Effector CD8-positive, alpha-beta T cell (primary cell): ENCODE results near the gene C12orf57.

Experiments
- DNase-seq: peaks from one replicate; lab custom pipeline; 2025; lab: John Stamatoyannopoulos, UW

The C12orf57 gene

DNA sequence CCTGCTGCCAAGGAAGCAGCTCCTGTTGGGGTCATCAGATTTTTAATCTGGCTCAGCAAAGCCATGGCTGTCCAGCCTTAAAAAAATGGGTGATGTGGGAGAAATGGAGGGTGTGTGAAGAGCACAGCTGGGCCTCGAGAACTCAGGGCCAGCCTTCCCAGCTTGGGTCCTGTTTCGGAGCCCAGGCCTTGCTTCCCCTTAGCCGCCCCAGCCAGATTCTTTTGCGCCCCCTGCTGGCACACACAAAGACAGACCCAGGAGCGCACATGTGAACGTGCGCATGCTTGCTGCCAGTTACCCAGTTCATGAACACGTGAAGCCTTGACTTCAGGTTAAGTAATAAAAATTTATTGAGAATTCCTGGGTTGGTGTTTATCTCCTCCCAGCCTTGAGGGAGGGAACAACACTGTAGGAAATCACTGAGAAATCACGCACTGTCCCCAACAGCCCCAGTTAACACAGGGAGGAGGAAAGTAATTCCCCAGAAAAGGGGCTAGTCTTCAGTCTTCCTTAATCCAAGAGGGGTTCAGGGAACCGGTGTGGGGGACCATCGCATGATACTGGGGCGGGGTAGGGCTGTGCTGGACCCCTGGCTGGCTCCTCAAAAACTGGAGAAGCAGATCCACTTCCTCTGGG is 21.3 kb downstream of the C12orf57 start:
- DNase-seq = peak; percentile 78

GRCh38 chr12:6965714-6966113 is 21.9 kb downstream of the C12orf57 start:
- no peak for DNase-seq

DNA sequence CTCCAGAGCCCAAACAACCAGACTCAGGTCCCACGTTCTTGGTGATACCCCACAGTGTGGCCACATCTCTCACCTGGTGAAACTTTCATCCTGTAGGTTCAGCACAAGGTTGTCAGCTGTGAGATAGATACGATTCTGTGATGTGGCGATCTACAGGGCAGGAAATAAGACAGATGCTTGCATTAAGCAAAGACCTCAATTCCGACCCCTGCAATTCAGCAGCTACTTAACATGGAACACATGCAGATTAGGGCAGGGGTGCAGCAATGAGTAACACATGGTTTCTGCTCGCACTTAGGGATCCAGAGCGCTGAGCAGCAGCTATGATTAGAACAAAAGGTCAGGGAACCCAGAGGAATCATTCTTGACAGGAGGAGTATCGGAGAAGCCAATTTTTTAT is 22.5 kb downstream of the C12orf57 start:
- no peak for DNase-seq

DNA sequence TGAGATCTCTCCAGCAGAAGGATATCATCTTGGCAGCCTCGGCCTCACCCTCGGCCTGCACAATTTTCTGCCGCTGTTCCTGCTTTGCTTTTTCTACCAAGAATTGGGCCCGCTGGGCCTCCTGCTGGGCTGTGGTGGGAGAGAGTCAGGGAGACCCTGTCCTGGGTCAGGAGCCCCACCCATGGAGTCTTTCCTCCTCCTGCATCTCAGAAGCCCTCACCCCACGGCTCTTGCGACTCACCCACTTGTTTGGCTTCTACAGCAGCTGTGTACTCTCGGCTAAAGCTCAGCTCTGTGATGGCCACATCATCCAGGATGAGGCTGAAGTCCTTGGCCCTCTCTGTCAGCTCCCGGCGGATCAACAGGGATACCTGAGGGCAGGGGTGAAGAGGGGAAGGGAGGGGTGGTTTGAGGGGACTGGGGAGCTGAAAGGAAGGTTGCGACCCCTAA is 23.9 kb downstream of the C12orf57 start:
- no peak for DNase-seq

DNA sequence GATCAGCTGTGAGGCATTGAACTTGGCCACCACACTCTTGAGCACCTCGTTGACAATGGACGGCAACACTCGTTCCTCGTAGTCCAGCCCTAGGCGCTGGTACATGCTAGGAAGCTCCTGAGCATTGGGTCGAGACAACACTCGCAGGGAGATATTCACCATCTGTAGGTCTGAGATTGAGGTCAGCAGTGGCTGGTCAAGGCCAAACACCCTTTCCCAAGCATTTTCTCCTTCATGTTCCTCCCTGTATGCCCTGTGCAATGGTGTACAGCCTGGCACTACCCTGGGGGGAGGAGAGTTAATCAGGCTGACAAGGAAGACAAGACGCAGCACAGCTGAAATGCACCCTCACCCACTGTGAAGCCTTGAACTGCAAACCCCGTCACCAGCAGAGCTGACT is 24.6 kb downstream of the C12orf57 start:
- no peak for DNase-seq

DNA sequence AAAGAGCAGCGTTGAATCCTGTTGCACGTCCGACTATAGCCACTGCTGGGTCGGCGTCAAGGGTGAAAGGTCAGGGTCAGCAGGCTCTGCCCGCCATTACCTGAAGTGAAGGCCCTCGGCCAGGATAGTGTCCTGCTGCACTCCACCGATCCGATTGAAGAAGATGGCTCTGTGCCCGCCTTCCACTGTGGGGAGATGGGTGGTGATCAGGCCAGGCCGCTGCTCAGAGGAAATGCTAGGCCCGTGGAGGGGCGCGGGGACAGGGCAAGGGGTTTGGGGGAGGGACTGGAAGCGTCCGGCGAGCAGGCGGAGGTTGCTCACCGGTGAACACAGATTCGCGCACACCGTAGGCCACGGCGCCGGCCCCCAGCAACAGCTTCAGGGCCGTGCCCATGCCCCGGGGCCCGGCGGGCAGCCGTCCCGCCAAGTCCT is 26.3 kb downstream of the C12orf57 start:
- no peak for DNase-seq

DNA sequence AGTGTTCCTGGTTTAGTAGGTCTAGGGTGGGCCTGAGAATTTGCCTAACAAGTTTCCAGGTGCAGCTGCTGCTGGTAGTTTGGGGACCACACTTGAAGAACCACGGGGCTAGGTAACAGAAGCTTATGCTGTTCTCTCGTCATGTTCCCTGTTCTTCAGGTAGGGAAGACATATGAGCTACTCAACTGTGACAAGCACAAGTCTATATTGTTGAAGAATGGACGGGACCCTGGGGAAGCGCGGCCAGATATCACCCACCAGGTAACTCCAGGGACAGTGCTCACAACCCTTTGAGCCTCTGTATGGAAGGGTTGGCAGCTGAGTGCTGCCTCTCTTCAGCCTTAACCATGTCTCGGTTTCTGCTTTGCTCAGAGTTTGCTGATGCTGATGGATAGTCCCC is 30.4 kb downstream of the C12orf57 start:
- DNase-seq = no peak

GRCh38 chr12:6975297-6976032 is 31.6 kb downstream of the C12orf57 start:
- no peak for DNase-seq

DNA sequence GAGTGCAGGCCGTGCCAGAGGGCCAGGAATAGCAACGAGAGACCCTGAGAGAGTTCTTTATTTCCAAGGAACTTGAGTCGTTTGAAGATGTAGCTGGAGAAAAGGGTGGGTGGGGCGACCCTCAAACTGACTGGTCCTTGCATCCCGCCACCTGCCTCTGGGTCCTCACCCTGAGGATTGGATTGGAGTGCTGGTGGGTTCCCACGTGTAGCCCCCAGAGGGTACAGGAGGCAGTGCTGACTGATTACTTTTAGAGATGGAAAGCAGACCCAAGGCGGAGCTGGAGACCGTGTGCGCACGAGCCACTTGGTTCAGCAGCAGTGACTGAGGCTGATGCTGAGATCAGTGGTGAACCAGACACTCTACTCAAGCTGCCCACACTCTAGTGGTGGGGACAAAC is 33.8 kb downstream of the C12orf57 start:
- DNase-seq = no peak

DNA sequence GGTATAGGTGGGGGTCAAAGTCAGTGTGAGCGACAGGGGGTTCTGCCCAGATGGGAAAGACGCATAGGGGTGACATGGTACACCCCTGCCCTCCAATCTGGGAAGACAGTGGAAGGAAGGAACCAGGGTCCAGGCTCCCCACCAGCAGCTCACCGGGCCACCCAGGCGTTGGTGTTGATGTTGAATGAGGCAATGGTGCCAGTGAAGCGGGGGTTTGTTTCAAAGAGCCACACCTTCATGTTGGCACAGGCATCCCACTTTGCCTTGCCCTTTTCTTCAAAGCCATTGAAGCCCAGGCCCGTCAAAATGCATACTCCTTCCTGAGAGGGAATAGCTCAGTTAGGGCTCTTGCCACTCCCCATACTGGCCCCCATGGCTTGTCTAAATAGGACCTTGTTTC is 34.4 kb downstream of the C12orf57 start:
- no peak for DNase-seq

DNA sequence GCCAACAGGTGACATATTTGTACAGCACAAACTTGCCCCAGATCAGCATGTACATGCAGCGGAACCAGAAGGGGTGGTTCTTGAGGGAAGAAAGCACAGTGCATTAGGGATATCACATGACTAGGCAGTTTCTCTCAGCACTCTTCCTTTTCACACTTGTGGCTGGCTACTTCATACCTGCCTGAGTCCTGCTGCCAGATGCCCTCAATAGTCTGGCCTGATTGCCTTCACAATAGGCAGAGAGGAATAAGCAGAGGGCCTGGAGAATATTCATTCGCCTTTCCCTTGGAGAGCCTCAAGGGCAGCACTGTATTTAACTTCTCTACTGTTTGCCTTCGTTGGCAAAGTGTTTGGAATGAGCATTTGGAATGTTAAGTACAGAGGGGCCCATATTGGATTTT is 34.8 kb downstream of the C12orf57 start:
- DNase-seq = no peak

- DNase-seq = no peak
These were observed 35.2 kb downstream of the C12orf57 start for GRCh38 chr12:6979021-6979420.

DNA sequence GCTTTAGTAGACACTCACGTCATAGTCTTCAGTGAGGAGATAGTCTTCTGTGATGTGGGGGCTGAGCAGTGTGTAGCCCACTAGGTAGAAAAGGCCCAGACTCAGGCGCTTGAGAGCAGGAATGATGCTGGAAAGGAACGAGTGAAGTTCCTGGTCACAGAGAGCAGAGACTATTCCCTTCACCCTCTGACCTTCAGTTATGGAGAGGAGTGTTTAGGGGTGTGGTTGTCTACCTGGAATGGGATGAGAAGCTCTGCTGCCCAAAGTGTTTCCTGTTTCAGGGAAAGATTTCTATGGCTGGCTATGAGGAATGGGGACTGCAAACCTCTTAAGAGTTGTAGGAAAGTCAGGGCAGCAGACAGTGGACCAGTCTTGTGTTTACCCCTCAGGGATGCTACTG is 35.6 kb downstream of the C12orf57 start:
- no peak for DNase-seq

DNA sequence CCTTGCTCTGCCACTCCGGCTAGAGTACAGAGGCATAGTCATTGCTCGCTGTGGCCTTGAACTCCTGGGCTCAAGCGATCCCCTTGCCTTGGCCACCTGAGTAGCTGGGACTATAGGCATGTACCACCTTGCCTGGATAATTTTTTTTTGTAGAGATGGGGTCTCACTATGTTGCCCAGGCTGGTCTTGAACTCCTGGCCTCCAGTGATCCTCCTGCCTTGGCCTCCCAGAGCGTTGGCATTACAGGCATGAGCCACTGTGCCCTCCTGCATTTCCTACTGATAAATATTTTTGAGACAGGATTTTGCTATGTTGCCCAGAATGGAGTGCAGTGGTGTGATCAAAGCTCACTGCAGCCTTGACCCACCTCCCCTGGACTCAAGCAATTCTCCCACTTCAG is 36.3 kb downstream of the C12orf57 start:
- no peak for DNase-seq

GRCh38 chr12:6980740-6981139 is 36.9 kb downstream of the C12orf57 start:
- no peak for DNase-seq

GRCh38 chr12:6981152-6982052 is 37.6 kb downstream of the C12orf57 start:
- no peak for DNase-seq

- no peak for DNase-seq
These were observed 38.7 kb downstream of the C12orf57 start for GRCh38 chr12:6982532-6982931.

DNA sequence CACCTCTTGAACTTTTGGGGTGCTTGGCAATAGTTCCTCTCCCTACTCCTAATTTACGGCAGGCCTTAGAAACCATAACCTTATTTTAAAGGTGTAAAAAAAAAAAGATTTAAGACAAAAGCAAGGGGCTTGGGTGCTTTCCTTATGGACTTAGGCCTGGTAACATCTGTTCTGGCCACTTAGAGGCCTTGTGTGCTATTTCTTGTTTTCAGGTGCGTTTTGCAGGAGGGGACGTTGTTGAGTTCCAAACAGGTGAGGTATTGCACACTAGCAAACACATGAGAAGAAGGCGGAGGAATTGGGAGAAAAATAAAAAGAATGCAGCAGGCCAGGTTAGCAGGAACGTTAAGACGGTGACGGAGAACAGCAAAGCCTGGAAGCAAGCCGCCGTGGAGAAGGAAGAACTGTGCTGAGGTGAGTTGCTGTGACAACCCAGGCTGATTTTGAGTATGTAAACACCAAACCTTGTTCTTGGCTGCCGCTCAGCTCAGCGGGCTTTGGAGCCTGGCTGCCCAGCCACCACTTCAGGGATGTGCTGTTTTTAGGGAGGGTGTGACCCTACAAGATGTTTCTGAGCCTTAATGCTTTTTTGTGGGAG is 44.2 kb downstream of the C12orf57 start:
- DNase-seq = no peak
